Measurements from ENCODE around the gene KRTAP4-16.

DNA sequence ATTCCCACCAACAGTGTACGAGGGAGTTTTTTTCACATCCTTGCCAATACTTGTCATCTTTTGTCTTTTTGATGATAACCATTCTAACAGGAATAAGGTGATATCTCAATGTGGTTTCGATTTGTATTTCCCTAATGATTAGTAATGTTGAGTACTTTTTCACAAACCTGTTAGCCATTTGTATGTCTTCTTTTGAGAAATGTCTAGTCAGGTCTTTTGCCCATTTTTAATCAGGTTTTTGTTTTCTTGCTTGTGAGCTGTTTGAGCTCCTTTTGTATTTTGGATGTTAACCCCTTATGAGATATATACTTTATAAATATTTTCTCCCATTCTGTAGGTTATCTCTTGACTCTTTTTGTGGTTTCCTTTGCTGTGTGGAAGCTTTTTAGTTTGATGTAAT is 49.5 kb upstream of the KRTAP4-16 start:
- TF ChIP-seq, protein P1, sequence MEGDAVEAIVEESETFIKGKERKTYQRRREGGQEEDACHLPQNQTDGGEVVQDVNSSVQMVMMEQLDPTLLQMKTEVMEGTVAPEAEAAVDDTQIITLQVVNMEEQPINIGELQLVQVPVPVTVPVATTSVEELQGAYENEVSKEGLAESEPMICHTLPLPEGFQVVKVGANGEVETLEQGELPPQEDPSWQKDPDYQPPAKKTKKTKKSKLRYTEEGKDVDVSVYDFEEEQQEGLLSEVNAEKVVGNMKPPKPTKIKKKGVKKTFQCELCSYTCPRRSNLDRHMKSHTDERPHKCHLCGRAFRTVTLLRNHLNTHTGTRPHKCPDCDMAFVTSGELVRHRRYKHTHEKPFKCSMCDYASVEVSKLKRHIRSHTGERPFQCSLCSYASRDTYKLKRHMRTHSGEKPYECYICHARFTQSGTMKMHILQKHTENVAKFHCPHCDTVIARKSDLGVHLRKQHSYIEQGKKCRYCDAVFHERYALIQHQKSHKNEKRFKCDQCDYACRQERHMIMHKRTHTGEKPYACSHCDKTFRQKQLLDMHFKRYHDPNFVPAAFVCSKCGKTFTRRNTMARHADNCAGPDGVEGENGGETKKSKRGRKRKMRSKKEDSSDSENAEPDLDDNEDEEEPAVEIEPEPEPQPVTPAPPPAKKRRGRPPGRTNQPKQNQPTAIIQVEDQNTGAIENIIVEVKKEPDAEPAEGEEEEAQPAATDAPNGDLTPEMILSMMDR (conservative IDR thresholded peaks at IDR 0.05; ENCODE audit: low read length), result no peak
- no peak for TF ChIP-seq EZH2phosphoT487 (IDR thresholded peaks at IDR 0.05; ENCODE audit: borderline replicate concordance)

All from Loucy (cell line).